ENCODE data around the gene EDRF1. TPM values are rescaled to one million over a fixed set of nuclear protein-coding genes. Genes with fewer than 3 reads are reported as not detected.
A peak's percentile ranks its signal among the peaks of the same experiment; 100 is the strongest.

EDRF1 gene
- total and polyA plus RNA-seq, 10 of the 15 experiments (the other 5 are each of a cell fraction or from before 2014, with no cell fraction given) = 16.8 to 99.7 (median 42.9) TPM

DNA sequence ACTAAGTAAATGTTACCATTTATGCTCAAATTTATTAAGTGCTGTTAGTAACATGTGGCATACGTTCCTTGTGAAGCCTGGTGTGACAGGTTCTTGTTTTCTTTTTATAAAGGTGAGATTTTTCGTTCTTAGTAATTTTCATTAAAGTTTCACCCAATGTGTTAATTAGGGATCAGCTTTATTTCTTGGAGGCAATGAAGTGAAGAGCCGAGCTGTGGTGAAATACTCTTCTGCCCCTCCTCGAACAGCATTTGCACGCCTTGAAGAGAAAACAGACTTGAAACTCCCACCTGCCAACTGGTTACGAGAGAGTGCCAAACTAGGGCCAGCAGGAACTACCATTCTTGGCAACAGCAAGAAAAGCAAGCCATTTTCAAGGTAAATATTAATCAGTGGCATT is 1.5 kb downstream of the EDRF1 start (continued):
- TF ChIP-seq BACH1 (IDR thresholded peaks at IDR 0.05; ENCODE audit: borderline replicate concordance) (peak; percentile 60; the same call in 1 of the 2 replicates), POLR2AphosphoS2 (IDR thresholded peaks at IDR 0.05; ENCODE audit: low read depth, low read length) (no peak), IKZF2 (IDR thresholded peaks at IDR 0.05) (peak; percentile 48 to 58; a peak in 2 of 4 replicates), SRF (IDR thresholded peaks at IDR 0.05; ENCODE audit: low read depth in 2 of 2, low read length in 2 of 2) (peak; percentile 75 to 90), FOXK2 (IDR thresholded peaks at IDR 0.05) (peak; percentile 64), NFYA (IDR thresholded peaks at IDR 0.05; ENCODE audit: borderline replicate concordance, low read depth, low read length) (no peak), NR2C1 (IDR thresholded peaks at IDR 0.05) (no peak), PML (IDR thresholded peaks at IDR 0.05; ENCODE audit: low read length) (no peak), SMARCA5 (IDR thresholded peaks at IDR 0.05) (no peak), ASH2L (IDR thresholded peaks at IDR 0.05; ENCODE audit: borderline replicate concordance, low read depth) (no peak), YBX1 (IDR thresholded peaks at IDR 0.05) (no peak), TCF3 (IDR thresholded peaks at IDR 0.05; ENCODE audit: borderline replicate concordance, insufficient read depth, low read depth, low read length) (no peak), POLR2A (IDR thresholded peaks at IDR 0.05; ENCODE audit: low read depth, low read length) (no peak), HCFC1 (IDR thresholded peaks at IDR 0.05; ENCODE audit: low read length) (no peak), ATF7 (IDR thresholded peaks at IDR 0.05; ENCODE audit: low read depth) (peak; percentile 64; the same call in 1 of the 2 replicates), TBL1XR1 (IDR thresholded peaks at IDR 0.05; ENCODE audit: low read depth, low read length) (no peak), GABPA (IDR thresholded peaks at IDR 0.05; ENCODE audit: low read depth) (no peak)
- TF ChIP-seq, protein P1, sequence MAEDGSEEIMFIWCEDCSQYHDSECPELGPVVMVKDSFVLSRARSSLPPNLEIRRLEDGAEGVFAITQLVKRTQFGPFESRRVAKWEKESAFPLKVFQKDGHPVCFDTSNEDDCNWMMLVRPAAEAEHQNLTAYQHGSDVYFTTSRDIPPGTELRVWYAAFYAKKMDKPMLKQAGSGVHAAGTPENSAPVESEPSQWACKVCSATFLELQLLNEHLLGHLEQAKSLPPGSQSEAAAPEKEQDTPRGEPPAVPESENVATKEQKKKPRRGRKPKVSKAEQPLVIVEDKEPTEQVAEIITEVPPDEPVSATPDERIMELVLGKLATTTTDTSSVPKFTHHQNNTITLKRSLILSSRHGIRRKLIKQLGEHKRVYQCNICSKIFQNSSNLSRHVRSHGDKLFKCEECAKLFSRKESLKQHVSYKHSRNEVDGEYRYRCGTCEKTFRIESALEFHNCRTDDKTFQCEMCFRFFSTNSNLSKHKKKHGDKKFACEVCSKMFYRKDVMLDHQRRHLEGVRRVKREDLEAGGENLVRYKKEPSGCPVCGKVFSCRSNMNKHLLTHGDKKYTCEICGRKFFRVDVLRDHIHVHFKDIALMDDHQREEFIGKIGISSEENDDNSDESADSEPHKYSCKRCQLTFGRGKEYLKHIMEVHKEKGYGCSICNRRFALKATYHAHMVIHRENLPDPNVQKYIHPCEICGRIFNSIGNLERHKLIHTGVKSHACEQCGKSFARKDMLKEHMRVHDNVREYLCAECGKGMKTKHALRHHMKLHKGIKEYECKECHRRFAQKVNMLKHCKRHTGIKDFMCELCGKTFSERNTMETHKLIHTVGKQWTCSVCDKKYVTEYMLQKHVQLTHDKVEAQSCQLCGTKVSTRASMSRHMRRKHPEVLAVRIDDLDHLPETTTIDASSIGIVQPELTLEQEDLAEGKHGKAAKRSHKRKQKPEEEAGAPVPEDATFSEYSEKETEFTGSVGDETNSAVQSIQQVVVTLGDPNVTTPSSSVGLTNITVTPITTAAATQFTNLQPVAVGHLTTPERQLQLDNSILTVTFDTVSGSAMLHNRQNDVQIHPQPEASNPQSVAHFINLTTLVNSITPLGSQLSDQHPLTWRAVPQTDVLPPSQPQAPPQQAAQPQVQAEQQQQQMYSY (CRISPR knock-in tag; IDR thresholded peaks at IDR 0.05) = no peak
- TF ChIP-seq, protein P2, sequence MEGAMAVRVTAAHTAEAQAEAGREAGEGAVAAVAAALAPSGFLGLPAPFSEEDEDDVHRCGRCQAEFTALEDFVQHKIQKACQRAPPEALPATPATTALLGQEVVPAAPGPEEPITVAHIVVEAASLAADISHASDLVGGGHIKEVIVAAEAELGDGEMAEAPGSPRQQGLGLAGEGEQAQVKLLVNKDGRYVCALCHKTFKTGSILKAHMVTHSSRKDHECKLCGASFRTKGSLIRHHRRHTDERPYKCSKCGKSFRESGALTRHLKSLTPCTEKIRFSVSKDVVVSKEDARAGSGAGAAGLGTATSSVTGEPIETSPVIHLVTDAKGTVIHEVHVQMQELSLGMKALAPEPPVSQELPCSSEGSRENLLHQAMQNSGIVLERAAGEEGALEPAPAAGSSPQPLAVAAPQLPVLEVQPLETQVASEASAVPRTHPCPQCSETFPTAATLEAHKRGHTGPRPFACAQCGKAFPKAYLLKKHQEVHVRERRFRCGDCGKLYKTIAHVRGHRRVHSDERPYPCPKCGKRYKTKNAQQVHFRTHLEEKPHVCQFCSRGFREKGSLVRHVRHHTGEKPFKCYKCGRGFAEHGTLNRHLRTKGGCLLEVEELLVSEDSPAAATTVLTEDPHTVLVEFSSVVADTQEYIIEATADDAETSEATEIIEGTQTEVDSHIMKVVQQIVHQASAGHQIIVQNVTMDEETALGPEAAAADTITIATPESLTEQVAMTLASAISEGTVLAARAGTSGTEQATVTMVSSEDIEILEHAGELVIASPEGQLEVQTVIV (IDR thresholded peaks at IDR 0.05; ENCODE audit: borderline replicate concordance, partially characterized antibody) = no peak
- TF ChIP-seq, protein P3, sequence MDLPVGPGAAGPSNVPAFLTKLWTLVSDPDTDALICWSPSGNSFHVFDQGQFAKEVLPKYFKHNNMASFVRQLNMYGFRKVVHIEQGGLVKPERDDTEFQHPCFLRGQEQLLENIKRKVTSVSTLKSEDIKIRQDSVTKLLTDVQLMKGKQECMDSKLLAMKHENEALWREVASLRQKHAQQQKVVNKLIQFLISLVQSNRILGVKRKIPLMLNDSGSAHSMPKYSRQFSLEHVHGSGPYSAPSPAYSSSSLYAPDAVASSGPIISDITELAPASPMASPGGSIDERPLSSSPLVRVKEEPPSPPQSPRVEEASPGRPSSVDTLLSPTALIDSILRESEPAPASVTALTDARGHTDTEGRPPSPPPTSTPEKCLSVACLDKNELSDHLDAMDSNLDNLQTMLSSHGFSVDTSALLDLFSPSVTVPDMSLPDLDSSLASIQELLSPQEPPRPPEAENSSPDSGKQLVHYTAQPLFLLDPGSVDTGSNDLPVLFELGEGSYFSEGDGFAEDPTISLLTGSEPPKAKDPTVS (IDR thresholded peaks at IDR 0.05; ENCODE audit: low read depth, low read length) = no peak
- TF ChIP-seq, protein P4, sequence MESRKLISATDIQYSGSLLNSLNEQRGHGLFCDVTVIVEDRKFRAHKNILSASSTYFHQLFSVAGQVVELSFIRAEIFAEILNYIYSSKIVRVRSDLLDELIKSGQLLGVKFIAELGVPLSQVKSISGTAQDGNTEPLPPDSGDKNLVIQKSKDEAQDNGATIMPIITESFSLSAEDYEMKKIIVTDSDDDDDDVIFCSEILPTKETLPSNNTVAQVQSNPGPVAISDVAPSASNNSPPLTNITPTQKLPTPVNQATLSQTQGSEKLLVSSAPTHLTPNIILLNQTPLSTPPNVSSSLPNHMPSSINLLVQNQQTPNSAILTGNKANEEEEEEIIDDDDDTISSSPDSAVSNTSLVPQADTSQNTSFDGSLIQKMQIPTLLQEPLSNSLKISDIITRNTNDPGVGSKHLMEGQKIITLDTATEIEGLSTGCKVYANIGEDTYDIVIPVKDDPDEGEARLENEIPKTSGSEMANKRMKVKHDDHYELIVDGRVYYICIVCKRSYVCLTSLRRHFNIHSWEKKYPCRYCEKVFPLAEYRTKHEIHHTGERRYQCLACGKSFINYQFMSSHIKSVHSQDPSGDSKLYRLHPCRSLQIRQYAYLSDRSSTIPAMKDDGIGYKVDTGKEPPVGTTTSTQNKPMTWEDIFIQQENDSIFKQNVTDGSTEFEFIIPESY (IDR thresholded peaks at IDR 0.05) = no peak

All from GM12878 (cell line).